Pancreas (tissue), 10 donors: Measurements from ENCODE around the gene NOTUM. TPM values are rescaled to one million over a fixed set of nuclear protein-coding genes. Genes with fewer than 3 reads are reported as not detected.

Experiments used
- ATAC-seq, 4 donors: fragments of 200-7000 bp; cut with Tn5 transposase; one replicate each; pipeline versions ENCODE4 v1.8.0 to v1.9.1; 2020; ENCODE audit warnings: mild to moderate bottlenecking in 4 of 4, moderate library complexity in 4 of 4
- DNase-seq, 6 donors: peaks; one replicate each; pipeline ENCODE4 v3.0.0-alpha.2; 2020
- FAIRE-seq: peaks from 2 replicates; lab custom pipeline; 2012; peaks lifted over from hg19 to GRCh38; lab: Jason Lieb, UNC
- H3K27ac ChIP-seq, 4 donors: fragments of 200-600 bp; sonication (generic); 1 replicate in 3 of 4; 2 replicates in 1 of 4; pipeline versions ENCODE4 v1.5.0 to v1.8.0; 2020
- H3K27me3 ChIP-seq, 4 donors: fragments of 200-600 bp; one replicate each; pipeline ENCODE4 v1.8.0; 2021
- H3K36me3 ChIP-seq, 3 donors: fragments of 200-600 bp; sonication (generic) in 1 of 3; one replicate each; pipeline versions ENCODE4 v1.5.0 to v1.8.0; 2020 to 2021
- H3K4me1 ChIP-seq, 3 donors: fragments of 200-600 bp; one replicate each; pipeline ENCODE4 v1.8.0; 2021
- H3K4me3 ChIP-seq, 4 donors: fragments of 200-600 bp; sonication (generic) in 2 of 4; one replicate each; pipeline versions ENCODE4 v1.5.0 to v1.8.0; 2020 to 2021
- H3K9me3 ChIP-seq, 4 donors: fragments of 200-600 bp; one replicate each; pipeline ENCODE4 v1.8.0; 2021
- WGBS, 2 donors: extraction: QIAGEN DNeasy Blood & Tissue Kit; methylation state at CpG; one replicate each; pipeline ENCODE4 v1.1.7; 2013; 5-methylcytosine and 5-hydroxymethylcytosine counted together
- intact Hi-C, 3 donors: fragments of 100-400 bp; cut with DNase I; formaldehyde crosslinking; loops; one replicate each; pipeline versions ENCODE4 v1.11.1 to v1.14.2; 2022
- polyA plus RNA-seq, 2 donors: library from polyadenylated mRNA; stranded (reverse); fragments of 200-250 nt; gene quantifications; one replicate each; pipeline ENCODE4 v1.2.3, GENCODE V29; 2013
- total RNA-seq, 6 donors: library from RNA; stranded (reverse); fragmentation: NEBNext Ultra II Directional in 4 of 6; extraction: Animal tissue kit (Norgen Biotek cat#: 25700) in 4 of 6; gene quantifications; one replicate each; pipeline versions ENCODE4 v1.2.1 to v1.2.4, GENCODE V29; 2021 to 2023
- TF ChIP-seq, protein P1 (sequence below), 4 donors: fragments of 200-600 bp; sonication (generic) in 3 of 4; IDR thresholded peaks; one replicate each; pipeline versions ENCODE4 v1.5.0 to v1.8.0; 2021; ENCODE audit warnings: antibody characterized with exemption in 4 of 4
- donor health status: healthy with polysubstance abuse.
- donor health status: DM: no; HTN: no; CAD: no; lungs with moderate emphysema.
- donor health status: DM: no; HTN: no; CAD: no.
- donor health status: control.
- donor health status: control.
- donor health status: Bipolar disorder and iron deficiency.
- donor health status: DM: yes; HTN: yes; CAD: no.
- donor health status: DM: no; HTN: no; CAD: no.
- donor health status: DM: no; HTN: no; CAD: no.
- donor health status: DM: yes; HTN: yes; CAD: no.

NOTUM gene
- total and polyA plus RNA-seq, 8 donors, result 0.14 to 0.44 (median 0.21) TPM; not detected in 1

DNA sequence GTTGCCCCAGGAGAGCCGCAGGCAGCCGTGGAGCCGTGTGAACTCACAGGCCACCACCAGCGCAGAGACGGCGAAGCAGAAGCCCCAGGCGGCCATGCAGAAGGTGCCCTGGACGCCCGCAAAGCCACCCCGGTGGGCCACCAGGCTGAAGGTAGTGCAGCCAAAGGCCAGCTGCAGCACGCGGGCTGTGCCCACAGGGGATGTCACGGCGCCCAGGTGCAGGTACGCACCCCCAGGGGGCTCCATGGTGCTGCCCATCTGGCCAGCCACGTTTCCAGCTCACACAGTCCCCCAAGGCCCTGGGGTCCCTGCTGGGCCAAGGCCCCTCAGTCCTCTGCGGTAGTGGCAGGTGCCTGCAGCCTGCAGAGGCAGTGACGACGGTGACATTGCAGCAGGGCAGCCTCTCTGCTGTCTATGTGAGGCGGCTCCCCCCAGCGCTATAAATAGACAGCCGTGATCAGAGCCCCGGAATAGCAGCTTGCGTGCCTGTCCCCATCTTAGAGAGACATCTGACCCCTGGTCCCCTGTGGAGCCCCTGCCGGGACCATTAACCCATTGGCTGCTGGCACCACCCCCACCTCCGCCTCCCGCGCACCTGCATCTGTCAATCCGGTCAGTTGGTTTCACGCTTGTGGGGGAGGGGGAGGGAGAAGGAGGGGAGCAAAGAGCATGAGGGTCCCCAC, 19.4 kb downstream of the NOTUM start:
- 46 to 47% methylated on average over 30 of the region's 30 CpGs for whole genome bisulfite sequencing, 2 donors
- FAIRE-seq (no peak), ATAC-seq (no peak), DNase-seq (peak in 3 of 6 donors; percentile 26 to 74 (median 51))
- no peak overlapping the region for H3K27ac ChIP-seq
- H3K36me3 ChIP-seq, result no peaks in the 10 kb centered on the region
- no peaks in the 10 kb centered on the region for H3K4me1 ChIP-seq
- TF ChIP-seq, protein P1, sequence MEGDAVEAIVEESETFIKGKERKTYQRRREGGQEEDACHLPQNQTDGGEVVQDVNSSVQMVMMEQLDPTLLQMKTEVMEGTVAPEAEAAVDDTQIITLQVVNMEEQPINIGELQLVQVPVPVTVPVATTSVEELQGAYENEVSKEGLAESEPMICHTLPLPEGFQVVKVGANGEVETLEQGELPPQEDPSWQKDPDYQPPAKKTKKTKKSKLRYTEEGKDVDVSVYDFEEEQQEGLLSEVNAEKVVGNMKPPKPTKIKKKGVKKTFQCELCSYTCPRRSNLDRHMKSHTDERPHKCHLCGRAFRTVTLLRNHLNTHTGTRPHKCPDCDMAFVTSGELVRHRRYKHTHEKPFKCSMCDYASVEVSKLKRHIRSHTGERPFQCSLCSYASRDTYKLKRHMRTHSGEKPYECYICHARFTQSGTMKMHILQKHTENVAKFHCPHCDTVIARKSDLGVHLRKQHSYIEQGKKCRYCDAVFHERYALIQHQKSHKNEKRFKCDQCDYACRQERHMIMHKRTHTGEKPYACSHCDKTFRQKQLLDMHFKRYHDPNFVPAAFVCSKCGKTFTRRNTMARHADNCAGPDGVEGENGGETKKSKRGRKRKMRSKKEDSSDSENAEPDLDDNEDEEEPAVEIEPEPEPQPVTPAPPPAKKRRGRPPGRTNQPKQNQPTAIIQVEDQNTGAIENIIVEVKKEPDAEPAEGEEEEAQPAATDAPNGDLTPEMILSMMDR (IDR thresholded peaks at IDR 0.05), result no peak
- no peaks in the 10 kb centered on the region for H3K27me3 ChIP-seq
- intact Hi-C loops, result no loop called here
- no peaks in the 10 kb centered on the region for H3K9me3 ChIP-seq
- no peak overlapping the region for H3K4me3 ChIP-seq

DNA sequence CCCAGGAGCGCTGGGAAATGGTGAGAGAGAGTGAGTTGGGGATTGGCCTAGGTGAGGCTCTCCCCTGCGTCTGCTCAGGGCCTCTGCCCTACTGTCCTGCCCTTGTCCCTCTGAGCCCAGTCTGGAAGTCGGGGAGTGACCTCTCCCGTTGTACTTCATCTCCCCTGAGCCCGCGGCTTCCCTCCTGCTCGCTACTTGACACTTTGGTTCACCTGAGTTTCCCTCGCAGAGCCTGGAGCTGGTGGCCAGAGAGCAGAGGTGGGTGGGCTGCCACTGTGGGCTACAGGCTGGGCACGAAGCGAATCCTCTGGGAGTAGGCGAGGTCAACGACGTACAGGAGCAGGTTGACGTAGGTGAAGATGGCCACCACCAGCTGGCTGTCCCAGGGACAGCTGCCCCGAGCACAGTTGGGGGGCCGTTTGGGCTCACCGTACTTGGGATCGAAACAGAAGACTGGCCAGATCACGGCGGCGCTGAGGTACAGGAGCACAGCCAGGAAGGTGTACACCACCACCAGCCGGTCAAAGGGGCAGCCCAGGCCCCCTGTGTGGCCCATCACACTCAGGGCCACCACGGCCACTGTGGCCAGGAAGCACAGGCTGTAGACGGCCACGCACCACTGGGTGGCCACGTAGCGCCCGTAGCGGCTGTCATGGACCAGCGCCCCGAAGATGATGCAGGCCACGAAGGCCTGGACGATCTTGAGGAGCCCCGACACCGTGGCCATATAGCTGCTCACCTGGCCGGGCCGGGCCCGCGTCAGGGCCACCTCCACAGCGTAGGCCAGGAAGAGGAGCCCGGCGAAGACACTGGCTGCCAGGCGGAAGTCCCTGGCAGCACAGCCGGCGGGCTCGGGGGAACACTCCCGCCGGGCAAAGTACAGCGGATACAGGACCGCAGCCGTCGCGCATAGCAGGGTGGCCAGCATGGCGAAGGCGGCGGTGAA, 20.2 kb downstream of the NOTUM start:
- Histone ChIP-seq H3K27me3 (no peaks in the 10 kb centered on the region), H3K9me3 (no peaks in the 10 kb centered on the region), H3K4me1 (peaks cover 0 to 1% (median under 1%) of the 10 kb centered on the region in 3 donors), H3K4me3 (no peak overlapping the region), H3K36me3 (no peaks in the 10 kb centered on the region), H3K27ac (no peak overlapping the region)
- ATAC-seq (no peak), FAIRE-seq (no peak), DNase-seq (peak in 2 of 6 donors; percentile 30 to 57)
- intact Hi-C loops, result no loop called here
- TF ChIP-seq, protein P1 (IDR thresholded peaks at IDR 0.05), result no peak
- WGBS, 2 donors, result 87 to 88% methylated on average over 56 of the region's 56 CpGs

DNA sequence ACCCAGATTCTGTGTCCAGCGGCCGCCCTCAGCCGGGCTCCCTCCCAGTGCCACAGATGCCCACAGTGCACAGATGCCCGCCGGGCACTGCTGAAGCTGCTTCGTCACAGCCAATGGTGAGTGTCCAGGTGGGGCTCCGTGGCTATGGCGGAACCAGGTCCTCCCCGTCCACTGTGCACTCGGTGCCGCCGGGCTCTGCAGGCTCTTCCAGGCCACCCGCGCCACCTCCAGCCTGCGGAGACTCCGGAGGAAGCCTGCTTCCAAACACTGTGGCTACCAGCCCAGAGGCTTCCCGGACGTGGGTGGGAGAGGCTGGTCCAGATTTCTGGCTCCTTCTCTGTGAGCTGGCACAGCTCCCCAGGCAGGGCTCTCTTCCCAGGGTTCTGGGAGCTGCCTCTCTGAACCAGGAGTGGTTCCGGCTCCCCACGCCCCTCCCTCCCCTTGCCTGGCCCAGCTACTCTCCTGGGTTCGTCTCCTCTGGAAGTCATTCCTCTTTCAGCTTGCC, 21.1 kb downstream of the NOTUM start:
- TF ChIP-seq, protein P1 (IDR thresholded peaks at IDR 0.05), result no peak
- DNase-seq (peak in 2 of 6 donors; percentile 34 to 58), ATAC-seq (no peak), FAIRE-seq (no peak)
- peaks cover 0 to 5% (median 3%) of the 10 kb centered on the region in 3 donors for H3K4me1 ChIP-seq
- no peaks in the 10 kb centered on the region for H3K36me3 ChIP-seq
- WGBS, 2 donors, result 81 to 82% methylated on average over 21 of the region's 21 CpGs
- H3K27me3 ChIP-seq, result no peaks in the 10 kb centered on the region
- no peak overlapping the region for H3K4me3 ChIP-seq
- no peaks in the 10 kb centered on the region for H3K9me3 ChIP-seq
- no peak overlapping the region for H3K27ac ChIP-seq
- intact Hi-C loops, result no loop called here

DNA sequence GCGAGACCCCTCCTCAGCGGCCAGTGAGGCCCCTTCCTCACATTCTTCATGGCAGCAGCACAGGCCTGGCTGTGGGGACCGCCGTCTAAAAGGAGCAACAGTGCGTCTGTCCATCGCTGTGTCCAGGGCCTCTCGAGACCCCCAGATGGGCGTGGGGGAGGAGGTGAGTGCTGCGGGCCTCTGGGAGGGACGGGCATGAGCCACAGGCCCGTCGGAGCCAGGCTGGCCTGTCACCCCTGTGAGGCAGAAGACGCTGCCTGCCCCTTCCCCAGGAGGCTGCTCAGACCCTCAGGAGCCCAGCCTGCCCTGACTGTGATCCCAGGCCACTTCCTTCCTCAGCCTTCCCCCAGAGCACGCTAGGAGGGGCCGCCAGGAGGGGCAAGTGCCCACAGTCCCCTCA, 21.8 kb downstream of the NOTUM start:
- H3K4me1 ChIP-seq, result peaks cover 0 to 5% (median 3%) of the 10 kb centered on the region in 3 donors
- intact Hi-C loops, result no loop called here
- ATAC-seq, result no peak
- H3K36me3 ChIP-seq, result no peaks in the 10 kb centered on the region
- H3K27me3 ChIP-seq, result no peaks in the 10 kb centered on the region
- no peak overlapping the region for H3K27ac ChIP-seq
- FAIRE-seq, result no peak
- no peaks in the 10 kb centered on the region for H3K9me3 ChIP-seq
- peak in 2 of 6 donors; percentile 31 to 51 for DNase-seq
- WGBS, 2 donors, result 77 to 78% methylated on average over 15 of the region's 15 CpGs
- TF ChIP-seq, protein P1 (IDR thresholded peaks at IDR 0.05), result no peak
- H3K4me3 ChIP-seq, result no peak overlapping the region
